Measurements from ENCODE around the gene TAB2. TPM values are rescaled to one million over a fixed set of nuclear protein-coding genes. Genes with fewer than 3 reads are reported as not detected.

TAB2 gene
- total RNA-seq, 2 donors from 2014 or later = 192 to 199 TPM

Other genes with a start within 250 kb of the TAB2 start
- gene SUMO4, start 82.5 kb downstream of the TAB2 start, total RNA-seq = 10 to 100 TPM in 1 of 2 donors, 1 to 10 TPM in 1; 9.0 to 11.4 TPM
- 100 to 1,000 TPM; 219 to 248 TPM for gene ZC3H12D, start 167.3 kb downstream of the TAB2 start, total RNA-seq
- 10 to 100 TPM; 33.0 to 34.7 TPM for gene PPIL4, start 228.3 kb downstream of the TAB2 start, total RNA-seq
- gene GINM1, start 248.7 kb downstream of the TAB2 start, total RNA-seq = 10 to 100 TPM; 18.3 to 20.8 TPM

Data from T-helper 17 cell (primary cell).